Hematopoietic multipotent progenitor cell treated with erythropoietin and hydrocortisone succinate and interleukin-3 and kit ligand, for 6 days (in vitro differentiated cells): ENCODE results near the gene DYNLT2.

Experiments
- DNase-seq: peaks from one replicate; pipeline ENCODE4 v3.0.0-alpha.2; 2015

DYNLT2 gene

DNA sequence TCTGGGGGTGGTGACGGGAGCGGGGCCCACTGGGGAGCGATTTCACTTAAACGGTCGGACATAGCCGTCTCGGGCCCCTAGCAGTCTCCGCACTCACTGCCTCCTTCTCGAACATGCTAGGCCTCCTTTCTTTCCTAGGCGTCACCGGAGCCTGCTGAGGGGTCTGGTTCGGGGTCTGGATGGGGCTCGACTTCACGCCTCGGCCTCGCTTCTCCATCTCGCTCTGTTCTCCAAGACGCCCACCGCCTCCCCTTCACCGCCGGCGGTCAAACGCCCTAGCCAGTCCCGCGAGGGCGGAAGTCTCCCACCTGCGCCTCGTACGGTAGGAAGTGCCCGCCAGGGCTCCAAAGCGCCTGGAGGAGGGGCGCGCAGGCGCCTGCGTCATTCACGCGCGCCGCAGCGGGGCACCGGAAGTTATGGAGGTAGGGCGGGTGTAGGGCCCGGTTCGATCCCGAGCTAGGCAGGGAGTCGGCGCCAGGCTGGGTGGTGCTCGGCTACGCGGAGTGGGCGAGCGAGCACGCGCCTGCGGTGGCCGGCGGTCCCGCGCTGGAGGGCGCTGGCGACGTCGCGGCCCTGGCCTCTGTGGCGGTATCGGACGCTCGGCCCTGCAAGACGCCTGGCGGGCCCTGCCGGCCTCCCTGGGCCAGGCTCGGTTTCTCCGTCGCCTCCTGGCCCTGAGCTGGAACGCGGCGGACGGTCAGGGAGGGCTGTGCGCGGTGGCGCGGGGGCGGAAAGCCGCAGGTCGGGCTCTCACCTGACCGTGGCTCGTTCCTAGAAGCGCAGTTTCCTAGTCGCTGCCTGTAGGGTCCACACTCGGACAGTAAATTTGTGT lies at the start of gene DYNLT2, which contains the start of gene ERMARD:
TSS of gene DYNLT2 (minus strand) at position 331 of the 832 bp plus-strand sequence. CDS start at position 217, 114 bp downstream.
TSS of gene ERMARD (plus strand) at position 381 of the 832 bp plus-strand sequence. CDS start at position 417, 36 bp downstream.
- peak; percentile 95 for DNase-seq

DNA sequence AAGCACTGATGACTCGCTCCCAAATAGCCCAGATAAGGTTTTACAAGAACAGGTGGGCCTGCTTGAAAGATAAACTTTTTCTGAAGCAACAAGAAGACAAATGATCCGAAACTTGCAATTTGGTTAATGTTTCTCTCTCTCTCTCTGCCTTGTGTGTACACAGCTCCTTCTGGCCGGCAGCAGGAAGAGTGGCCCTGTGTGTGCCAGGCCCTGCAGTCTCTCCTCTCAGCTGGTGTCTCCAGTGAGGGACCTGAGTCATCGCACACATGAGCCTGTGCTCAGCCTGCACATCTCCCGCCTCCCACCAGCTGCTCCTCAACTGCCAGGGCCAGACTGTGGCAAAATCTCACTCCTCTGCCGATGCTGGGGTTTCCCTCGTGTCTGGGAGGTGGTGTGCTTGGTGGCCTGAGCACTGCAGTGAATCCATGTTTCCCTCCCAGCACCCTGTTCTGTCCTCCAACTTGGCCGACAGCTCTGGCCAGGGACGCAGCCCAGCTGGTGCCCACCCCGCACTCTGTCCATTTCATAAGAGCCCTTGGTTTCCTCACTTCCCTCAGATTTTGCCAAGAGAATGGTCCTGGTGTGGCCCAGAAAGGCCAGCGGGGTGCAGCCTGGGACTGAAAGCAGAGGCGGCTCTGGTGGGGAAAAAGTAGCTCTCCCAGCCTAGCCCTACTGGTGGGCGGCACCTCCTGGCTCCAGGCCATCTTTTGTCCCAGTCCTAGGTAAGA lies 49.5 kb upstream of the DYNLT2 start:
- DNase-seq: no peak

DNA sequence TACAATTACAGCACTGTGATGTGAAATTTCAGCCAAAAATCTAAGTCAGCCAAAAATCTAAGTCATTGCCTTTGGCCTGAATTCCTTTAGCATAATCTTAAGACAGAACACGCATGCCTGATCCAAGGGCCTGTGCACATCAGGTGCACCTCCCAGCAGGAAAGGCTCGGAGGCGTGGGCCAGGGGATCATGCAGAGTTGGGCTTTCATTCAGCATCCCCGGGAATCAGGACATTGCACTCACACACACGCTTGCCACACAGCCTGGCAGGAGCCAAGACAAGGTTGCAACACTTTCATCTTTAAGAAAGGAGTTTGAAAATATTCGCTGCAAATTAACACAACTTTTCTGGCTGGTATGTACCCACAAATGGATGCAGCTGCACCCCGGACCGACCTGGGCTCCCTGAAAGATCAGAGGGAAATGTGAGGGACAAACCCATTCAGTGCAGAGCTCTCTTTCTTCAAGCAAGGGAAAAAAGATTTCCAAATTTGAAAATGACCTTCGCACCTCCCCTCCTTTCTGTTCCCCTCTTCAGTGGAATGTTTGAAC lies 48.8 kb upstream of the DYNLT2 start:
- no peak for DNase-seq

GRCh38 chr6:169799474-169799926 lies 48.1 kb upstream of the DYNLT2 start:
- no peak for DNase-seq

GRCh38 chr6:169798764-169799473 lies 47.5 kb upstream of the DYNLT2 start:
- DNase-seq: no peak

GRCh38 chr6:169795196-169795595 lies 43.8 kb upstream of the DYNLT2 start:
- DNase-seq: no peak

- DNase-seq: no peak
Measured at GRCh38 chr6:169794317-169795055, 43.1 kb upstream of the DYNLT2 start.

DNA sequence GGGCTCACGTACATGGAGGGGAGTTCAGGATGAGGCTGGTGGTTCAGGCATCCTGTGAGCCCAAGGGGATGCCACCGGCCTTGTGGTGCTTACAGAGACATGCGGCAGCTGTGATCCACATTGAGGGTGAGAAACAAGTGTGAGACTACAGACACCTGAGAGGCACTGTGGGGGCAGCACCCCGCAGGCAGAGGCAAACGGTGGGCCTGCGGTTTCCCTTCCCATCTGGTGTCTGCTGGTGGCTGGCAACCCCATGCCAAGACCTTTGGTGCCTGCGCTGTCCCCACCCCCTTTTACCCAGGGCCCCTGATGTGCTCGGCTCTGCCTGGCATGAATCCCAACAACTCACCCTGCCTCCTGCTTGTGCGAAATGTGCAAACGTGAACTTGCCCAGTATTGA lies 42.0 kb upstream of the DYNLT2 start:
- DNase-seq: no peak

GRCh38 chr6:169792306-169793015 lies 41.1 kb upstream of the DYNLT2 start:
- DNase-seq: no peak

DNA sequence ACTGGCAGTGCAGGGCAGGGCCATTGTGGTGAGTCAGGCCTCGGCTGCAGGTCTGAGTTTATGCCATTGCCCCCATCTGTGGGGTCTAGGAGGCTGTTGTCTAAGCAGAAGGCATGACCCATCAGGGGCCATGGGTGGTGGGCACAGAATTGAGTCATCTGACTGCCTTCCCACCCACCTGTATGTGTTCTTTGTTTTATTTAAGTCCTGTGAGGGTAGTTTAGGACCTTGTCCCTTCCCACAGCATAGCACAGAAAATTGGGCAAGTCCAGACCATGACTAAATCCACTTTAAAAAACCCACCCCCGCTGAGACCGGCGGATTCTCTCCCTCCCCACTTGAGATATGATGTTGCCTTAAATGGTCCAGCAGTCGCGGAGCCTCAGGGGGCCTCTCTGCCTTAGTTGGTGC lies 40.4 kb upstream of the DYNLT2 start:
- DNase-seq: no peak

- DNase-seq: peak; percentile 77
Measured at GRCh38 chr6:169789944-169790927, 38.9 kb upstream of the DYNLT2 start.

DNA sequence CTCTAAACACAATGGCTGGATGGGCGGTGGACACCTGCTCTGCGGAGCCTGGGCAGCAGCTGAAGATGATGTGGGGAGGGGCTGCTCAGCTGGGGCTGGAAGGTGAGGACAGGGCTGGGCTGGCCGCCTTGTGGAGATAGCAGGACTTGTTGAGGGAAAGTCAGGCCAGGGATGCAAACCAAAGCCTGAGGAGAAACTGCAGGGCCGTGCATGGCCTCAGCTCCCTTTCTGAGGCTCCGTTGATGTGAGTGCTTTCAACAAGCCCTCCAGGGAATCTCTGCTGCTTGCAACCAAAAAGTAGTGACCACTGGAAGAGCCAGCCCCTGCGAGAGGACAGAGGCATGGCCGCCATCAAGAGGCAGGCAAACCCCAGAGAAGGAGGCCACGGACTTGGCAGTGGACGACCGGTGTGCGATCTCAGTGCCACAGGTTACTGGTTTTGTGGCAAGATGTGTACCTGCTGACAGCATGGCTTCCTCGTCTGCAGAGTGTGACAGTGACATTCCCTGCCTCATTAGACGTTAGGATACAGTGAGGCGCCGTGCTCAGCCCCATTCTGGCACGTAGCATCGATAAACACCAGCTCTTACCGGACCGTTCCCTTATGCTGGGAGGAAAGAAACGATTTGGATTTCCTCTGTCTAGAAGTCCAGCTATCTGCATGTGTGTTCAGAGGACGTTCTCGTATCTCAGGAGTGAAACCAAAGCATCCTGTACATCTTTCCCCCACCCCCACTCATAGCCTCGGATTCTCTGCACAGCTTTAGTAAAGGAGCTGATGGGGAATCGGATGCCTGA lies 38.0 kb upstream of the DYNLT2 start:
- DNase-seq: no peak

GRCh38 chr6:169788809-169789145 lies 37.4 kb upstream of the DYNLT2 start:
- no peak for DNase-seq

- DNase-seq: no peak
Measured at GRCh38 chr6:169787797-169788196, 36.4 kb upstream of the DYNLT2 start.

- DNase-seq: no peak
Measured at GRCh38 chr6:169786349-169786748, 35.0 kb upstream of the DYNLT2 start.

- DNase-seq: no peak
Measured at GRCh38 chr6:169785566-169785965, 34.2 kb upstream of the DYNLT2 start.

GRCh38 chr6:169784821-169785340 lies 33.5 kb upstream of the DYNLT2 start:
- DNase-seq: no peak

- DNase-seq: no peak
Measured at GRCh38 chr6:169783971-169784820, 32.8 kb upstream of the DYNLT2 start.
